ENCODE data around the gene LCA5L.

Gene LCA5L

GRCh38 chr21:39441502-39442475 is 3.8 kb downstream of the LCA5L start:
- peak; percentile 92 for TF ChIP-seq CTCF (conservative IDR thresholded peaks at IDR 0.05; ENCODE audit: control insufficient read depth, insufficient read depth, low read depth, low read length)
- peak; percentile 64 for DNase-seq (ENCODE audit: low read depth)
- no peak overlapping the region for H3K4me3 ChIP-seq (ENCODE audit: control insufficient read depth, low read depth, low read length)

- H3K4me3 ChIP-seq (ENCODE audit: control insufficient read depth, low read depth, low read length): no peak overlapping the region
- DNase-seq (ENCODE audit: low read depth): no peak
- TF ChIP-seq CTCF (conservative IDR thresholded peaks at IDR 0.05; ENCODE audit: control insufficient read depth, insufficient read depth, low read depth, low read length): no peak
These were observed 6.3 kb downstream of the LCA5L start for GRCh38 chr21:39439232-39439631.

GRCh38 chr21:39434950-39435349 is 10.6 kb downstream of the LCA5L start:
- peak; percentile 41 for DNase-seq (ENCODE audit: low read depth)
- H3K4me3 ChIP-seq (ENCODE audit: control insufficient read depth, low read depth, low read length): no peak overlapping the region
- TF ChIP-seq CTCF (conservative IDR thresholded peaks at IDR 0.05; ENCODE audit: control insufficient read depth, insufficient read depth, low read depth, low read length): no peak

- DNase-seq (ENCODE audit: low read depth): no peak
- no peak for TF ChIP-seq CTCF (conservative IDR thresholded peaks at IDR 0.05; ENCODE audit: control insufficient read depth, insufficient read depth, low read depth, low read length)
- H3K4me3 ChIP-seq (ENCODE audit: control insufficient read depth, low read depth, low read length): no peak overlapping the region
These were observed 14.6 kb downstream of the LCA5L start for GRCh38 chr21:39430954-39431353.

GRCh38 chr21:39430457-39430856 is 15.1 kb downstream of the LCA5L start:
- DNase-seq (ENCODE audit: low read depth): no peak
- no peak overlapping the region for H3K4me3 ChIP-seq (ENCODE audit: control insufficient read depth, low read depth, low read length)
- no peak for TF ChIP-seq CTCF (conservative IDR thresholded peaks at IDR 0.05; ENCODE audit: control insufficient read depth, insufficient read depth, low read depth, low read length)

GRCh38 chr21:39430016-39430415 is 15.6 kb downstream of the LCA5L start:
- no peak for DNase-seq (ENCODE audit: low read depth)
- no peak overlapping the region for H3K4me3 ChIP-seq (ENCODE audit: control insufficient read depth, low read depth, low read length)
- TF ChIP-seq CTCF (conservative IDR thresholded peaks at IDR 0.05; ENCODE audit: control insufficient read depth, insufficient read depth, low read depth, low read length): no peak
